DOHH2 (cell line): ENCODE data around the gene TPCN1.

Experiments used
- CTCF ChIP-seq: fragments of 200-600 bp; sonication (generic); IDR thresholded peaks from one replicate; pipeline ENCODE4 v1.5.1; 2014; ENCODE audit warnings: antibody characterized with exemption, mild to moderate bottlenecking, low read depth, low read length; ENCODE audit not compliant: poor library complexity, severe bottlenecking
- EZH2phosphoT487 ChIP-seq: fragments of 200-600 bp; sonication (generic); IDR thresholded peaks from 2 replicates; pipeline ENCODE4 v1.6.1; 2017; ENCODE audit warnings: borderline replicate concordance, mild to moderate bottlenecking, antibody characterized with exemption, low read length, moderate library complexity, mixed read lengths

GRCh38 chr12:113297214-113297587, 75.9 kb downstream of the TPCN1 start:
- no peak for TF ChIP-seq CTCF
- TF ChIP-seq EZH2phosphoT487 = no peak
